Activated T-cell treated with anti-CD3 and anti-CD28 coated beads, Interleukin-2, amount 50 U/mL, for 72 hours (primary cell): ENCODE results near the gene AMPD2. TPM values are rescaled to one million over a fixed set of nuclear protein-coding genes. Genes with fewer than 3 reads are reported as not detected.

Source experiments
- ATAC-seq, 2 donors: fragments of 150-1000 bp; cut with Tn5 transposase; replicated peaks in 1 of 2; 2 replicates each; pipeline ENCODE4 v1.10.0; 2021; ENCODE audit warnings: moderate library complexity in 2 of 2, mild to moderate bottlenecking in 1 of 2
- DNase-seq, 2 donors: peaks; one replicate each; pipeline ENCODE4 v3.0.0; 2021 to 2022; ENCODE audit warnings: mixed read lengths in 1 of 2
- H3K27ac Mint-ChIP-seq: one replicate; pipeline ENCODE4 v1.8.0; 2022; ENCODE audit warnings: mild to moderate bottlenecking, moderate library complexity, mixed read lengths
- H3K27me3 Mint-ChIP-seq: one replicate; pipeline ENCODE4 v1.8.0; 2022; ENCODE audit warnings: low read depth, mixed read lengths
- H3K36me3 Mint-ChIP-seq, 2 donors: one replicate each; pipeline ENCODE4 v1.8.0; 2022; ENCODE audit warnings: mixed read lengths in 2 of 2, mild to moderate bottlenecking in 1 of 2; ENCODE audit not compliant: insufficient read depth in 2 of 2
- H3K4me1 Mint-ChIP-seq: one replicate; pipeline ENCODE4 v1.8.0; 2022; ENCODE audit warnings: low read depth, mixed read lengths
- H3K4me3 Mint-ChIP-seq, 2 donors: one replicate each; pipeline ENCODE4 v1.8.0; 2022; ENCODE audit warnings: mild to moderate bottlenecking in 2 of 2, mixed read lengths in 2 of 2, moderate library complexity in 2 of 2
- H3K9me3 Mint-ChIP-seq, 2 donors: one replicate each; pipeline ENCODE4 v1.8.0; 2022; ENCODE audit warnings: mixed read lengths in 2 of 2
- total RNA-seq, 2 donors: library from RNA; stranded (reverse); gene quantifications; one replicate each; pipeline ENCODE4 v1.2.3, GENCODE V29; 2022

AMPD2 gene
- total RNA-seq, 2 donors from 2014 or later, result 64.0 to 79.2 TPM

DNA sequence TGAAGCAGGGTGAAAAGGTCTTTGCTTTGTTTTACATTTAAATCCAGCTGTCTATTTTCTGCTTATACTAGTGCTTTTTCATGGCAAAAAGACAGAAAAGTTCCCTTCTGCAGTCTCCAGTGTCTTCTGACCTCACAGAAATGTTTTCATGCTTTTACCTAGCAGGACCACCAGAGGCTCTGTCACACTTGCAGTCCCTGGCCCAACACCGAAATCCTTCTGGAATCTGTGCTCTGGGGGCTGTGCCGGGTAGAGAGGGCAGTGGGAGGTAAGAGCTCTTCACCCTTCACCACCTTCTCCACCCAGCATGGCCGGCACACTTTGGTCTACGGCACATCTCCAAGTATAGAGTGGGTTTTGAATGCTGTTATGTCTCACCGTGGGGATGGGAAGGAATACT is 21.0 kb upstream of the AMPD2 start:
- Mint-ChIP-seq H3K9me3 (no peaks in the 10 kb centered on the region), H3K4me3 (no peak overlapping the region), H3K36me3 (peaks cover 0 to 9% of the 10 kb centered on the region in 2 donors), H3K27me3 (no peaks in the 10 kb centered on the region), H3K4me1 (no peaks in the 10 kb centered on the region), H3K27ac (no peak overlapping the region)
- DNase-seq (no peak), ATAC-seq (no peak)

DNA sequence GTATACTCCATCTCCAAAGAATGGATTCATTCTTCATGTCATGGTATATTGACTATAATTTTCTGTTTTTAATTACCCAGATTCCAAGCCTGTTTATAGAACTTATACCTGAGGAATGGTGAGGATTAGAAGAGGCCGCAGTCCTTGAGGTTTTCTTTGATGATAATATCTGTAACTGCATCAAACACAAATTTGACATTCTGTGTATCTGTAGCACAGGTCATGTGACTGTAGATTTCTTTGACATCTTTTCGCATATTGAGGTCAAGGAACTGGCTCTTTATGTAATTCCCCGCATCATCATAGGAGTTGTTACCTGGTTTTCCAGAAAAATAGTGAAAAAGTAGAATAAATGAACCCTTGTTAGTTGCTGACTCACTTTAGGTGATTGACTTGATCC is 16.4 kb upstream of the AMPD2 start:
- no peaks in the 10 kb centered on the region for H3K36me3 Mint-ChIP-seq
- H3K9me3 Mint-ChIP-seq, result no peaks in the 10 kb centered on the region
- ATAC-seq, result no peak
- H3K4me3 Mint-ChIP-seq, result no peak overlapping the region
- H3K27me3 Mint-ChIP-seq, result no peaks in the 10 kb centered on the region
- H3K4me1 Mint-ChIP-seq, result no peaks in the 10 kb centered on the region
- no peak overlapping the region for H3K27ac Mint-ChIP-seq
- no peak for DNase-seq

DNA sequence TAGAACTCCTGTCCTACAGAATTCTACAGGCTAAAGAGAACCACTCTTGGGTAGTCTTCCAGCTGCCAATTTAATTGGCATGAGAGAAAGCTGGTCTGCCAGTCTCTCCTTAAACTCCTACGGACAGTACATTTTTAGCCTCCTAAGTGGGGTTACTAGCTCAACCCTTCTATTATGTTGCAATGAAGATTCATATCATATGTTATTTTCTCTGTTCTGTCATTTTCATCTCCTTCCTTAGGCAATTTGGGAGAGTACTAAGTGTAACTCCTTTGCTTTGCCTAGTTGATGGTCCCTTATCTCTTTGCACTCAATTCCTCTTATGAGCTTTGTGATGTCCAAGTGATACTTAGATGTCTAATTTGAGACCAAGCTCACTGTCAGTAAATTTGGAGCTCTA is 14.3 kb upstream of the AMPD2 start:
- Mint-ChIP-seq H3K27ac (no peak overlapping the region), H3K27me3 (no peaks in the 10 kb centered on the region), H3K36me3 (no peaks in the 10 kb centered on the region), H3K9me3 (no peaks in the 10 kb centered on the region), H3K4me1 (no peaks in the 10 kb centered on the region), H3K4me3 (no peak overlapping the region)
- DNase-seq (no peak), ATAC-seq (no peak)

DNA sequence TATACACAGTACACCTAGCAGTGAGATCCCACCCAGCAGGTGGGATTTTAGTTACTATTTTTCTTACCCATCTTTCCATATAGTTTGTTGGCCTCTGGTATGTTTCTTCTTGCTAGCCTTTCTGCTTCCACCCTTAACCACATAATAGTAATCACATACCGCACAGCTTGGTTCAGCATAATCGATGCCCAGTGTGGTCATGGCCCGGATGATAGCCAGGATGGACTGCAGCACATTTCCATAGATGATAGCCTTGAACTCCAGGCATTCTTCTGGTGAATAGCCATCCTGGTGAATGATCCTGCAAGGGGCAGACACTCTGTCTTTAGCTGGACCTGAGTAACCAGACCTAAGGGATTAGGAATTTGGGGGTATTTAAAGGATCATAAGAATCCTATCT is 9.8 kb upstream of the AMPD2 start:
- no peaks in the 10 kb centered on the region for H3K4me1 Mint-ChIP-seq
- no peak overlapping the region for H3K4me3 Mint-ChIP-seq
- DNase-seq (no peak), ATAC-seq (no peak)
- no peaks in the 10 kb centered on the region for H3K36me3 Mint-ChIP-seq
- no peaks in the 10 kb centered on the region for H3K9me3 Mint-ChIP-seq
- H3K27ac Mint-ChIP-seq, result no peak overlapping the region
- no peaks in the 10 kb centered on the region for H3K27me3 Mint-ChIP-seq

DNA sequence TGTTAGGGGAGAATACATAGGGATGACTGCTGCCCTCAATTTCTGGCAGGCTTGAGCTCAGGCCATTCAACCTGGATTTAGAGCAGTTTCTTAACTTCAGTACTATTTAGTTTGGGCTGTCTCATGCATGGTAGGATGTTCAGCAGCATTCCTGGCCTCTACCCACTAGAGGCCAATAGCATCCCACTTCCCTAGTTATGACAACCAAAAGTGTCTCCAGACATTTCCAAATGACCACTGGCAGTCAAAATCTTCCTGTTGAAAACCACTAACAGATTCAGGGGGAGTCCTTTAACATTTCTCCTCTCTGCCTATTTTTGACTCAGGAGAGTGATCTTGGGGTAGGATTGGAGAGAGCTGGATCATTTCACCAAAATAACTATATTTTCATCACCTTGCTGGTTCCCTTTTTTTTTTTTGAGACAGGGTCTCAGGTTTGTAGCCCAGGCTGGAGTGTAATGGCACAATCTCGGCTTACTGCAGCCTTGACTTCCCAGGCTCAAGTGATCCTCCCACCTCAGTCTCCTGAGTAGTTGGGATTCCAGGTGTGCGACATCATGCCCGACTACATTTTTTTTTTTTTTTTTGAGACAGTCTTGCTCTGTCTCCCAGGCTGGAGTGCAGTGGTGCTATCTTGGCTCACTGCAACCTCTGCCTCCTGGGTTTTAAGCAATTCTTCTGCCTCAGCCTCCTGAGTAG is 8.9 kb upstream of the AMPD2 start:
- H3K27ac Mint-ChIP-seq, result no peak overlapping the region
- no peaks in the 10 kb centered on the region for H3K27me3 Mint-ChIP-seq
- H3K9me3 Mint-ChIP-seq, result no peaks in the 10 kb centered on the region
- DNase-seq, result no peak
- peaks cover 3% of the 10 kb centered on the region for H3K4me1 Mint-ChIP-seq
- H3K36me3 Mint-ChIP-seq, result no peaks in the 10 kb centered on the region
- no peak overlapping the region for H3K4me3 Mint-ChIP-seq
- no peak for ATAC-seq

DNA sequence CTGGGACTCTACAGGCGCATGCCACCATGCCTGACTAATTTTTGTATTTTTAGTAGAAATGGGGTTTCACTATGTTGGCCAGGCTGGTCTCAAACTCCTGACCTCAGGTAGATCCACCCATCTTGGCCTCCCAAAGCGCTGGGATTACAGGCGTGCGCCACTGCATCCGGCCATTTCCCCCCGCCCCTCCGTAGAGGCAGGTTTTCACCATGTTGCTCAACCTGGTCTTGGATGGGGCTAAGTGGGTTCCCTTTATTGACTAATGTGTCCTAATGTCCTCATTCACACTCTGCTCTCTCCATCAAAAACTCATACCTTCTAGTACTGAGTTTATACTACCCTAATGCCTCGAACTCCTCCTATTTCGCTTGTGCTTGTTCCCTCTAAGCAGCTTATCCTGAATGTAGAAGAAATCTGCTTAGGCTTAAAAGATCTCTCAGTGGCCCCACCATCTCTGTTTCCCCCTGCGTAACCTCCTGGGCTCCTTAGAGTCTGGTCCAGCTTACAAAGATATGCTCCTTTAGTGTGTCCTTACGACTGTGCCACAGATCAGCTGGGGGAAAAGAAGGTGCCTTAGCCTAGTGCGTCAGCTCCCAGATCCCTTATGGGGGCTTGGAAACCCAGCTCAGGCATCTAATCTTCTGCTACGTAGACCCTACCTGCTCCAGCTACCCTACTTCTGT is 8.2 kb upstream of the AMPD2 start:
- Mint-ChIP-seq H3K4me1 (peaks cover 10% of the 10 kb centered on the region), H3K27me3 (no peaks in the 10 kb centered on the region), H3K9me3 (no peaks in the 10 kb centered on the region), H3K4me3 (no peak overlapping the region), H3K36me3 (no peaks in the 10 kb centered on the region), H3K27ac (no peak overlapping the region)
- DNase-seq (no peak), ATAC-seq (no peak)

DNA sequence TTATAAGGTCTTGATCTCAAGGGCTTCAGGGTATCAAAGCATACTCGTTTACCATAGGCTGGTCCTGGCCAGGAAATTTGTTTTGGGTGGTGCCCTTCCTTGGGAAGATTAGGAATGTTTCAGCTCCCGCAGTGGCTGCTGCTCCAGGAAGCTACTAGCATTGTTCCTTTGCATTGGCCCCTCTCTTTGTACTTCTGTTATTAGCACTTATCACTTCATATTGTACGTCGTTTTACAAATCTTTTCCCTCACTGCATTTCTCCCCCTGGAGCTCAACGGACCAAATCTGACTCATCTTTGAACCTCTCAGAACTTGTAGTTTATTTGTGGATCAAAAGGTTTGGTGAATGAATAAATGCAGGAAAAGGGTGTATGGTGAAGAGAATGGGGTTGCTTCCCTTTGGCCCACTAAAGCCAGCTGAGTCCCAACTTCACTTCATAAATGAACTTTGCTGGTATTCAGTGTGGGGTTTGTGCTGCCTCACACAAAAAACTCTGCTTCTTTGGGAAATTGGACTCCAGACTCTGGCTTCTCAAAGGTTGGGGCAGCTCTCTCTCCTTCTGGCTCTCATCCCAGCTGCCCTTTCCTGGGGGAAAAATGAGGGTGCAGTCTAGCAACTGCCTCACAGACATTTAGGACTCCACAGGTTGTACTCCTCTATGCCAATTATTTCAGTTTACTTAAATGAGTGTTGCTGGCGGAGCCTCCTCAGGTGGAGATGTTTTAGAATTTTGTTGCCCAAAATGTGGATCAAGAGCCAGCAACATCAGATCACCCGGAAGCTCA is 6.1 kb upstream of the AMPD2 start:
- H3K4me1 Mint-ChIP-seq, result peaks cover 26% of the 10 kb centered on the region
- H3K27me3 Mint-ChIP-seq, result no peaks in the 10 kb centered on the region
- no peak for DNase-seq
- H3K9me3 Mint-ChIP-seq, result no peaks in the 10 kb centered on the region
- H3K4me3 Mint-ChIP-seq, result no peak overlapping the region
- no peak for ATAC-seq
- no peak overlapping the region for H3K27ac Mint-ChIP-seq
- H3K36me3 Mint-ChIP-seq, result no peaks in the 10 kb centered on the region

DNA sequence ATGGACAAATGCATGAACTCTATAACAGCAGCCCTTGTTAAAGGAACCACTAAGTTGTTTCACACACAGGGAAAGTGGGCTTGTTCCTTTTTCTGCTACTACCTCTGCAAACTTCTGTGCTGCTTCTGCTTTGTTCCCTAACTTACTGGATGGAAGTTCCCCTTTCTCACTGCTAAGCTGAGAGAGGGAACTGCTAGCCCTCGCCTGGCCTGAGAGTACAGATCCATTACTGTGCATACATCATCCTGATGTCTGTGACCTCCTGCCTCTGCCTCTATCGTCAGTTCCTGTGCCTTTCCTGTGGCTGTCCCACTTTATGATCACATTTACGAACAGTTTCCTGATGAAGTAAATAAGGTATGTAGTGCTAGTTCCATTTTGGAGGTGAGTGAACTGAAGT is 3.8 kb upstream of the AMPD2 start:
- Mint-ChIP-seq H3K4me1 (peaks cover 41% of the 10 kb centered on the region), H3K9me3 (no peaks in the 10 kb centered on the region), H3K27me3 (no peaks in the 10 kb centered on the region), H3K4me3 (peak overlapping the region in 1 of 2 donors; percentile 32), H3K27ac (peak overlapping the region; percentile 47), H3K36me3 (peaks cover 2% of the 10 kb centered on the region in 2 donors)
- ATAC-seq (no peak), DNase-seq (no peak)

DNA sequence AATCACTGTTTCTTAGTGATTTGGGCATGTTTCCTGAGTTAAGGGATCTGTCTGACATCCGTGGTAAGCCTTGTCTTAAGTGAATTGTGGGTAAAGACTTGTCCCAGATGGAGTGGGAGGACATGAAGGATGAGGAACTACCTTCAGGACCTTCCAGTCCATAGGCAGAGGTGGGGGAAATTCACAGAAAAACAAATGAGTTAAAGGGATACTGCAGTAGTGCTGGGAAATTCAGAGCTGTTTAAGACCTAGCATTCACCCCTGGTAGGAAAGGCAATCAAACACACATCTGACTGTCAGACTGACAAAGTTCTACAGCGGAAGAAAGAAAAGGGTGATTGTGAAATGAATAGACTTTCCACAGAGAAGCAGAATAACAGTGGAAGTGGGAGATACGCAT is 3.2 kb upstream of the AMPD2 start:
- Mint-ChIP-seq H3K27ac (peak overlapping the region; percentile 47), H3K27me3 (no peaks in the 10 kb centered on the region), H3K36me3 (peaks cover 2% of the 10 kb centered on the region in 2 donors), H3K4me3 (peak overlapping the region in 1 of 2 donors; percentile 32), H3K9me3 (no peaks in the 10 kb centered on the region), H3K4me1 (peaks cover 45% of the 10 kb centered on the region)
- no peak for DNase-seq
- ATAC-seq, result no peak

DNA sequence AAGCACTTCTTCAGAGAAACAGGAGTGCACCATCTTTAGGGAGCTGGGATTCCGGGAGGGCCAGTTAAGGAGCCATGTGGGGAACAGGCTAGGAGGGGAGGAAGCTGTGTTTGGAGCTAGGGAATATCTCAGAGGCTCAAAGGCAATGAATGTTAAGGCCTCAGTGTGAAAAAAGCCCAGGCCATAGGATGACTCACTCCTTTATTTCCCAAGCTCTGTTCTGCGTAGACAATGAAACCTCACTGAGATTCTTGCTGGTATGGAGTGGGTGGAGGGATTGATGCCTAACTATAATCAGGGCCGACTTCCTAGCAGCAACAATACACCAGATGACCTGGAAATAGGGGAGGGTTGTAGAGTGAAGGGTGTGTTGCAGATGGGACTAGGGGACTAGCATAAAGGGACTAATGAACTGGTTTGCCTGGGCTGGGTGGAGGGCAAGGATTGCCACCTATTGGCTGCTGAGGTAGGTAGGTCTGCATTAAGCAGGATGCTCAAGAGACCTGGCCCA is 2.3 kb upstream of the AMPD2 start:
- Mint-ChIP-seq H3K27me3 (no peaks in the 10 kb centered on the region), H3K27ac (no peak overlapping the region), H3K9me3 (no peaks in the 10 kb centered on the region), H3K4me3 (peak overlapping the region in 1 of 2 donors; percentile 19), H3K4me1 (peaks cover 55% of the 10 kb centered on the region), H3K36me3 (peaks cover 2% of the 10 kb centered on the region in 2 donors)
- DNase-seq, result no peak
- ATAC-seq, result peak; percentile 16 to 23

DNA sequence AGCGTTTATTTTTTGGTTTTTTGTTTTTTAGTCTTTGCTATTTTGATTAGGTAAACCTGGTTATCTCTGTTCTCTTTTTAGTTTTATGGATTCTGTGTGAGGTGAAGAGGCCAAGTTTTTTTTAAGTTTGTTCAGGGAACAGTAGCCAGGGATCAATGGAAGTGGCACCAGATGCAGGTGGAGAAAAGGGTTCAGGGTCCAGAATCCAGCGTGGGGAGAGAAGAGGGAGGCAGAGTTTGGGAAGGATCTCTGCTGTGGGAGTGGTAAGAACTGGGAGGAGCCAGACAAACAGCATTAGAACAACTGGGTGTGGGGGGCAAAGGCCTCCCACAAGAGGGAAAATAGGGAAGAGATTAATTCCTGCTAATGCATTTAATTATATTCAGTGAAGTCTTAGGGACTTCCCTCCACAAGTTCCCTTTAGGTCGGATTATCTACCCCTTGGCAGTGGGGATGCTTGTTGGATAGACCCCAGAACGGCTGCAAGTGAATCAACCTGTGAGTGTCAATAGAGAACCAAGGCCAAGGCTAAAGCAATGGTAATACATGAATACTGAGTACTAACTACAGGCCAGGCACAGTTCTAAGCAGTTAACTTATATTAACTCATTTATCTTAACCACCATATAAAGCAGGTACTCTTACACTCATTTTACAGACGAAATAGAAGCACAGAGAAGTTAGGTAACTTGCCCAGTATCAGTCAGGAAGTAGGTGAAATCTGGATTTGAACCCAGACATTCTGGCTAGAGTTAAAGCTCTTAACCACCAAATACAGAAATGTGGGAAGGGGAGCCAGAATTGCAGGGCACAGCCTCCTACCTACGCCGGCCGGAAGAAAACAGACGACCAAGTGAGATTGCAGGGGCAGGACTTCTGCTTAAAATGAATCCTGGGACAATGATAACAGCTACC is 719 bp upstream of the AMPD2 start:
- Mint-ChIP-seq H3K4me1 (peaks cover 70% of the 10 kb centered on the region), H3K27ac (peak overlapping the region; percentile 97), H3K27me3 (no peaks in the 10 kb centered on the region), H3K9me3 (no peaks in the 10 kb centered on the region), H3K4me3 (peak overlapping the region; percentile 91 to 98), H3K36me3 (peaks cover 2% of the 10 kb centered on the region in 2 donors)
- ATAC-seq (no peak), DNase-seq (no peak)

DNA sequence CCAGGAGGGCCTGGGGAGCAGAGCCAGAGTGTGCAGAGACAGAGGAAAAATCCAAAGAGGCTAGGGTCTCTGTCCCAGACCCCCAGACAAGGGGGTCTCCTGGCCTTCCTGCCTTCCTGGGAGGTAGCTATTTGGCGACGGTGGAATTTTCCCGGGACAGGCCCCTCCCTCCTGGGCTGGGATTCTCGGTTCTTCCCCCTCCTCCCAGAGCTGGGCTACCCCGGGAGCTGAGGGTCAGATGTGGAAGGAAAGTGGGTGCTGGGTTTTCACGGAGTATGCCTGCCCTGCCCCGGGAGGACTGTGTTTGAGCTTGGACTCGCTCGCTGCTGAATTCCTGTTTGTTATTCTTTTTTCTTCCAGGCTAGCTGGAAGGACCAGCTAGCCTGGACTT is 759 bp downstream of the AMPD2 start:
- peak overlapping the region; percentile 97 for H3K27ac Mint-ChIP-seq
- no peak for DNase-seq
- H3K9me3 Mint-ChIP-seq, result no peaks in the 10 kb centered on the region
- peaks cover 2% of the 10 kb centered on the region in 2 donors for H3K36me3 Mint-ChIP-seq
- H3K4me1 Mint-ChIP-seq, result peaks cover 80% of the 10 kb centered on the region
- H3K4me3 Mint-ChIP-seq, result peak overlapping the region; percentile 91 to 98
- no peak for ATAC-seq
- H3K27me3 Mint-ChIP-seq, result no peaks in the 10 kb centered on the region
